Neural cell (in vitro differentiated cells): ENCODE data around the gene ARF5. TPM values are rescaled to one million over a fixed set of nuclear protein-coding genes. Genes with fewer than 3 reads are reported as not detected.

Source experiments
- H2AFZ ChIP-seq: fragments of 200-600, 300-800 bp; sonication (generic), shearing (Covaris generic); 2 replicates; pipeline ENCODE4 v1.6.0; 2014; ENCODE audit warnings: low read depth, mild to moderate bottlenecking, antibody characterized with exemption, low read length, moderate library complexity
- H3F3A ChIP-seq: fragments of 200-600 bp; shearing (Covaris generic); 2 replicates; pipeline ENCODE4 v1.6.1; 2016; ENCODE audit warnings: mild to moderate bottlenecking, moderate library complexity, mixed read lengths, antibody characterized with exemption, low read length; ENCODE audit not compliant: insufficient read depth, poor library complexity, severe bottlenecking
- H3K27ac ChIP-seq: fragments of 200-600, 300-800 bp; sonication (generic), shearing (Covaris generic); 2 replicates; pipeline ENCODE4 v1.5.1; 2014; ENCODE audit warnings: mild to moderate bottlenecking, low read length, moderate library complexity
- H3K27me3 ChIP-seq: fragments of 300-800, 200-600 bp; sonication (generic), shearing (Covaris generic); 2 replicates; pipeline ENCODE4 v1.6.0; 2014; ENCODE audit warnings: mild to moderate bottlenecking, low read depth, low read length, moderate library complexity; ENCODE audit not compliant: insufficient read depth
- H3K36me3 ChIP-seq: fragments of 300-800, 200-600 bp; sonication (generic), shearing (Covaris generic); 2 replicates; pipeline ENCODE4 v1.5.1; 2014; ENCODE audit warnings: mild to moderate bottlenecking, antibody characterized with exemption, low read length, moderate library complexity; ENCODE audit not compliant: insufficient read depth
- H3K4me2 ChIP-seq: fragments of 300-800, 200-600 bp; sonication (generic), shearing (Covaris generic); 2 replicates; pipeline ENCODE4 v1.6.0; 2014; ENCODE audit warnings: mild to moderate bottlenecking, low read length
- H3K4me3 ChIP-seq: fragments of 300-800, 200-600 bp; sonication (generic), shearing (Covaris generic); 2 replicates; pipeline ENCODE4 v1.5.1; 2014; ENCODE audit warnings: mild to moderate bottlenecking, low read length, moderate library complexity
- H3K79me2 ChIP-seq: fragments of 200-600 bp; shearing (Covaris generic); replicated peaks from 2 replicates; pipeline ENCODE4 v1.6.0; 2014; ENCODE audit warnings: mild to moderate bottlenecking, low read length, moderate library complexity; ENCODE audit not compliant: insufficient read depth
- H3K9ac ChIP-seq: fragments of 300-800, 200-600 bp; sonication (generic), shearing (Covaris generic); 2 replicates; pipeline ENCODE4 v1.6.1; 2016; ENCODE audit warnings: mild to moderate bottlenecking, low read length, mixed read lengths
- H3K9me2 ChIP-seq: fragments of 200-600 bp; shearing (Covaris generic); 2 replicates; pipeline ENCODE4 v1.6.1; 2016; ENCODE audit warnings: mild to moderate bottlenecking, low read length, mixed read lengths; ENCODE audit not compliant: insufficient read depth
- H3K9me3 ChIP-seq: fragments of 200-600, 300-800 bp; sonication (generic), shearing (Covaris generic); 2 replicates; pipeline ENCODE4 v1.6.1; 2016; ENCODE audit warnings: mild to moderate bottlenecking, mixed run types, low read length, moderate library complexity, mixed read lengths
- H4K20me1 ChIP-seq: fragments of 200-600 bp; shearing (Covaris generic); 2 replicates; pipeline ENCODE4 v1.6.1; 2016; ENCODE audit warnings: mild to moderate bottlenecking, mixed run types; ENCODE audit not compliant: insufficient read depth
- CTCF ChIP-seq: fragments of 450-650 bp; IDR thresholded peaks from 2 replicates; pipeline ENCODE4 v1.5.1; 2014; ENCODE audit warnings: antibody characterized with exemption, mild to moderate bottlenecking, moderate library complexity; ENCODE audit not compliant: poor library complexity, severe bottlenecking
- EP300 ChIP-seq: fragments of 450-650 bp; conservative IDR thresholded peaks from 2 replicates; pipeline ENCODE4 v1.6.1; 2014; ENCODE audit warnings: antibody characterized with exemption, mild to moderate bottlenecking, moderate library complexity; ENCODE audit not compliant: poor library complexity, severe bottlenecking
- EZH2 ChIP-seq: fragments of 200-600, 300-800 bp; shearing (Covaris generic), sonication (generic); IDR thresholded peaks from 2 replicates; pipeline ENCODE4 v1.6.1; 2014; ENCODE audit warnings: antibody characterized with exemption, low read length, borderline replicate concordance, mild to moderate bottlenecking; ENCODE audit not compliant: insufficient read depth, poor library complexity, severe bottlenecking
- MXI1 ChIP-seq: fragments of 450-650 bp; conservative IDR thresholded peaks from 2 replicates; pipeline ENCODE4 v1.6.1; 2014; ENCODE audit warnings: antibody characterized with exemption, mild to moderate bottlenecking; ENCODE audit not compliant: poor library complexity, severe bottlenecking
- POLR2AphosphoS5 ChIP-seq: IDR thresholded peaks from 2 replicates; pipeline ENCODE4 v1.6.1; 2012
- RAD21 ChIP-seq: fragments of 450-650 bp; conservative IDR thresholded peaks from 2 replicates; pipeline ENCODE4 v1.6.1; 2014; ENCODE audit warnings: antibody characterized with exemption, mild to moderate bottlenecking, moderate library complexity
- SMC3 ChIP-seq: fragments of 450-650 bp; conservative IDR thresholded peaks from 2 replicates; pipeline ENCODE4 v1.6.1; 2014; ENCODE audit warnings: antibody characterized with exemption, mild to moderate bottlenecking, moderate library complexity; ENCODE audit not compliant: poor library complexity
- TAF1 ChIP-seq: IDR thresholded peaks from 2 replicates; pipeline ENCODE4 v1.6.1; 2012; ENCODE audit warnings: low read depth
- polyA plus RNA-seq: library from polyadenylated mRNA; depleted of rRNA; stranded (reverse); fragments of >200 nt; gene quantifications from 2 replicates; pipeline ENCODE4 v1.2.3, GENCODE V29; 2014
- TF ChIP-seq, protein P1 (sequence below): IDR thresholded peaks from 2 replicates; pipeline ENCODE4 v1.6.1; 2012; ENCODE audit warnings: borderline replicate concordance

Gene ARF5
- polyA plus RNA-seq, 1 donor from 2014 or later: 582 TPM

GRCh38 chr7:127612263-127612662, 24.1 kb downstream of the ARF5 start:
- Histone ChIP-seq H3K9me2 (no peaks in the 10 kb centered on the region), H3K9ac (no peak overlapping the region), H3K9me3 (no peaks in the 10 kb centered on the region), H2AFZ (no peak overlapping the region), H3K27me3 (peaks cover 3% of the 10 kb centered on the region), H3K4me3 (no peak overlapping the region), H3K36me3 (no peaks in the 10 kb centered on the region), H3K79me2 (no peaks in the 10 kb centered on the region), H3F3A (no peaks in the 10 kb centered on the region), H3K27ac (no peak overlapping the region), H3K4me2 (no peak overlapping the region), H4K20me1 (no peaks in the 10 kb centered on the region)
- TF ChIP-seq, protein P1, sequence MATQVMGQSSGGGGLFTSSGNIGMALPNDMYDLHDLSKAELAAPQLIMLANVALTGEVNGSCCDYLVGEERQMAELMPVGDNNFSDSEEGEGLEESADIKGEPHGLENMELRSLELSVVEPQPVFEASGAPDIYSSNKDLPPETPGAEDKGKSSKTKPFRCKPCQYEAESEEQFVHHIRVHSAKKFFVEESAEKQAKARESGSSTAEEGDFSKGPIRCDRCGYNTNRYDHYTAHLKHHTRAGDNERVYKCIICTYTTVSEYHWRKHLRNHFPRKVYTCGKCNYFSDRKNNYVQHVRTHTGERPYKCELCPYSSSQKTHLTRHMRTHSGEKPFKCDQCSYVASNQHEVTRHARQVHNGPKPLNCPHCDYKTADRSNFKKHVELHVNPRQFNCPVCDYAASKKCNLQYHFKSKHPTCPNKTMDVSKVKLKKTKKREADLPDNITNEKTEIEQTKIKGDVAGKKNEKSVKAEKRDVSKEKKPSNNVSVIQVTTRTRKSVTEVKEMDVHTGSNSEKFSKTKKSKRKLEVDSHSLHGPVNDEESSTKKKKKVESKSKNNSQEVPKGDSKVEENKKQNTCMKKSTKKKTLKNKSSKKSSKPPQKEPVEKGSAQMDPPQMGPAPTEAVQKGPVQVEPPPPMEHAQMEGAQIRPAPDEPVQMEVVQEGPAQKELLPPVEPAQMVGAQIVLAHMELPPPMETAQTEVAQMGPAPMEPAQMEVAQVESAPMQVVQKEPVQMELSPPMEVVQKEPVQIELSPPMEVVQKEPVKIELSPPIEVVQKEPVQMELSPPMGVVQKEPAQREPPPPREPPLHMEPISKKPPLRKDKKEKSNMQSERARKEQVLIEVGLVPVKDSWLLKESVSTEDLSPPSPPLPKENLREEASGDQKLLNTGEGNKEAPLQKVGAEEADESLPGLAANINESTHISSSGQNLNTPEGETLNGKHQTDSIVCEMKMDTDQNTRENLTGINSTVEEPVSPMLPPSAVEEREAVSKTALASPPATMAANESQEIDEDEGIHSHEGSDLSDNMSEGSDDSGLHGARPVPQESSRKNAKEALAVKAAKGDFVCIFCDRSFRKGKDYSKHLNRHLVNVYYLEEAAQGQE: no peak
- TF ChIP-seq MXI1 (no peak), TAF1 (no peak), SMC3 (no peak), EZH2 (no peak), CTCF (no peak), EP300 (no peak), RAD21 (no peak), POLR2AphosphoS5 (no peak)

DNA sequence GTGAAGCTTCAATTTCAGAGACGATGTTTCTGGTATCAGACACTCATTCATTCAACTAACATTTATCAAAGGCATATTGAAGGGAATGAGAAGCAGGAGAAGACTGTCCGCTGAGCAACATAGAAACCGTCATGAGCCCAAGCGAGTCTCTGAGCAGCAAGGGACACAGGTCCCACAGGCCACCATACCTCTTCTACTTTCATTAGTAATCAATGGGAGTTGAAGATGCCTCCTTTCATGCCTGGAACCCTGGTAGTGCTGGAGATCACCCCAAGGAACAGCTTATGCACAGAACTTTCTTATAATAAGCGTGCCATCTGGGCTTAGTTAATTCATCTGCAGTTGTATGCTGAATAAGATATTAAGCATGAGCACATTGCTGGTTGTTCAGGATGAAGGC, 28.5 kb downstream of the ARF5 start:
- no peak overlapping the region for H3K27ac ChIP-seq

More for the DNA sequence above, 28.5 kb downstream of the ARF5 start:
- Histone ChIP-seq H3K79me2 (no peaks in the 10 kb centered on the region), H3K4me2 (no peak overlapping the region), H3K4me3 (no peak overlapping the region), H2AFZ (no peak overlapping the region), H4K20me1 (no peaks in the 10 kb centered on the region), H3K9me2 (no peaks in the 10 kb centered on the region), H3K36me3 (no peaks in the 10 kb centered on the region), H3K9me3 (no peaks in the 10 kb centered on the region), H3K9ac (no peak overlapping the region), H3K27me3 (peaks cover 40% of the 10 kb centered on the region), H3F3A (no peaks in the 10 kb centered on the region)
- TF ChIP-seq, protein P1: no peak
- no peak for TF ChIP-seq TAF1
